Naive thymus-derived CD4-positive, alpha-beta T cell (primary cell): ENCODE measurements around the gene GAS7. TPM values are rescaled to one million over a fixed set of nuclear protein-coding genes. Genes with fewer than 3 reads are reported as not detected.
A peak's percentile ranks its signal among the peaks of the same experiment; 100 is the strongest.

ENCODE experiments used
- ATAC-seq: fragments of 150-1000 bp; cut with Tn5 transposase; 2 replicates; pipeline ENCODE4 v1.10.0; 2021; ENCODE audit warnings: mild to moderate bottlenecking, moderate library complexity
- CTCF ChIA-PET: fragments of 350-600 bp; sonication (Branson Sonifier 250); formaldehyde crosslinking; loops from one replicate; lab custom pipeline; 2021; ENCODE audit warnings: antibody characterized with exemption; lab: Charles Lee
- POLR2A ChIA-PET: fragments of 350-600 bp; sonication (Branson Sonifier 250); formaldehyde crosslinking; loops from one replicate; lab custom pipeline; 2021; ENCODE audit warnings: antibody characterized with exemption, inconsistent platforms; lab: Charles Lee
- DNase-seq, 9 donors: peaks; one replicate each; pipeline versions ENCODE4 v3.0.0 to v3.0.0-alpha.2; 2020 to 2022; ENCODE audit warnings: mixed read lengths in 1 of 9
- H3K27ac ChIP-seq: one replicate; pipeline ENCODE4 v1.7.0; 2013; ENCODE audit warnings: mild to moderate bottlenecking, low read depth, low read length, moderate library complexity
- H3K27me3 ChIP-seq, 2 donors: one replicate each; pipeline ENCODE4 v1.7.0; 2013; ENCODE audit warnings: low read length in 2 of 2, mild to moderate bottlenecking in 2 of 2, moderate library complexity in 2 of 2; ENCODE audit not compliant: control insufficient read depth in 2 of 2, insufficient read depth in 2 of 2
- H3K36me3 ChIP-seq, 3 experiments: 1 replicate in 2 of 3; 2 replicates in 1 of 3; pipeline ENCODE4 v1.7.0; 2013; ENCODE audit warnings: low read length in 3 of 3, mild to moderate bottlenecking in 3 of 3, moderate library complexity in 1 of 3; ENCODE audit not compliant: insufficient read depth in 3 of 3, control insufficient read depth in 2 of 3
- H3K4me1 ChIP-seq, 2 donors: one replicate each; pipeline ENCODE4 v1.7.0; 2013; ENCODE audit warnings: low read length in 2 of 2, mild to moderate bottlenecking in 2 of 2, moderate library complexity in 1 of 2; ENCODE audit not compliant: control insufficient read depth in 2 of 2, insufficient read depth in 2 of 2
- H3K4me3 ChIP-seq: 2 replicates; pipeline ENCODE4 v1.7.0; 2013; ENCODE audit warnings: mild to moderate bottlenecking, low read length
- H3K9me3 ChIP-seq, 3 experiments: 1 replicate in 2 of 3; 2 replicates in 1 of 3; pipeline ENCODE4 v1.7.0; 2013; ENCODE audit warnings: low read length in 3 of 3; ENCODE audit not compliant: control insufficient read depth in 2 of 3
- H3K27ac Mint-ChIP-seq, 9 donors: one replicate each; pipeline ENCODE4 v1.8.0; 2020 to 2022; ENCODE audit warnings: mixed read lengths in 9 of 9, mild to moderate bottlenecking in 8 of 9, moderate library complexity in 5 of 9, inconsistent platforms in 2 of 9
- H3K27me3 Mint-ChIP-seq, 5 donors: one replicate each; pipeline ENCODE4 v1.8.0; 2021 to 2022; ENCODE audit warnings: mixed read lengths in 5 of 5, mild to moderate bottlenecking in 1 of 5
- H3K36me3 Mint-ChIP-seq, 5 donors: one replicate each; pipeline ENCODE4 v1.8.0; 2020 to 2022; ENCODE audit warnings: mixed read lengths in 5 of 5, mild to moderate bottlenecking in 3 of 5, inconsistent platforms in 1 of 5
- H3K4me1 Mint-ChIP-seq, 7 donors: one replicate each; pipeline ENCODE4 v1.8.0; 2020 to 2022; ENCODE audit warnings: mixed read lengths in 7 of 7, mild to moderate bottlenecking in 3 of 7, inconsistent platforms in 1 of 7
- H3K4me3 Mint-ChIP-seq, 10 donors: one replicate each; pipeline ENCODE4 v1.8.0; 2020 to 2022; ENCODE audit warnings: mild to moderate bottlenecking in 10 of 10, mixed read lengths in 10 of 10, moderate library complexity in 6 of 10, inconsistent platforms in 2 of 10
- H3K9me3 Mint-ChIP-seq, 11 donors: one replicate each; pipeline ENCODE4 v1.8.0; 2020 to 2022; ENCODE audit warnings: mixed read lengths in 11 of 11, mild to moderate bottlenecking in 4 of 11, inconsistent platforms in 1 of 11, moderate library complexity in 1 of 11
- intact Hi-C, 2 donors: fragments of 100-400 bp; cut with micrococcal nuclease; formaldehyde crosslinking; loops; one replicate each; pipeline ENCODE4 v1.15.1; 2023
- polyA plus RNA-seq, 2 donors: library from polyadenylated mRNA; unstranded; fragments of 300-500 nt; fragmentation: Illumina TruSeq; gene quantifications; one replicate each; pipeline ENCODE4 v1.2.3, GENCODE V29; 2021
- total RNA-seq, 6 experiments: library from RNA in 5 of 6; stranded (reverse) in 5 of 6; gene quantifications; 1 replicate in 5 of 6; 2 replicates in 1 of 6; pipeline ENCODE4 v1.2.3 and lab custom pipeline; 2021 to 2026

The GAS7 gene
- total and polyA plus RNA-seq, 7 experiments from 2014 or later, result 0.09 to 54.3 (median 3.3) TPM

- Mint-ChIP-seq H3K27ac (no peak overlapping the region), H3K4me3 (no peak overlapping the region), H3K36me3 (peaks cover 0 to 4% (median 0%) of the 10 kb centered on the region in 5 donors), H3K4me1 (peaks cover 0 to 4% (median 0%) of the 10 kb centered on the region in 7 donors), H3K27me3 (peaks cover 0 to 20% (median 0%) of the 10 kb centered on the region in 5 donors), H3K9me3 (no peaks in the 10 kb centered on the region)
- intact Hi-C loops, result no loop called here
- POLR2A ChIA-PET, result no interaction called here
- Histone ChIP-seq H3K4me3 (no peak overlapping the region), H3K9me3 (no peaks in the 10 kb centered on the region), H3K27ac (no peak overlapping the region), H3K4me1 (no peaks in the 10 kb centered on the region), H3K27me3 (no peaks in the 10 kb centered on the region), H3K36me3 (no peaks in the 10 kb centered on the region)
- DNase-seq (no peak), ATAC-seq (no peak)
- CTCF ChIA-PET, result no interaction called here
These were observed 127.3 kb downstream of the GAS7 start for GRCh38 chr17:10071141-10071540.

DNA sequence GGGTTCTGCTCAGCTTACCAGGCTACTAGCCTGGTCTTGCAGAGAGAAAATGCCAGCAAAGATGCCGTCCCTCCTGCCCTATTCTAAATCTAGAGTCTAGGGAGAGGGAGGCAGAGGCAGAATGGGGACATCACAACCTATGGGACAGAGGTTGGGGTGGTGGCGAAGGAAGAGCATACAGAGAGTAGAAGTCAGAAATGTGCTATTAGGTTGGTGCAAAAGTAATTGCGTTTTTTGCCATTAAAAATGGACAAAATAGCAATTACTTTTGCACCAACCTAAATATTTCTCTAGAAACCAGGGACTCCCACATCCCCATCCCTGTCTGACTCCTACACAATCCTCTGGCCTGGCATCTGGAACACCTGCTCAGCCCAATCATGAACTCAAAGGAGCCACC lies 127.7 kb downstream of the GAS7 start:
- Mint-ChIP-seq H3K27ac (no peak overlapping the region), H3K9me3 (peaks cover 0 to 3% (median under 1%) of the 10 kb centered on the region in 11 donors), H3K4me1 (peaks cover 0 to 4% (median 0%) of the 10 kb centered on the region in 7 donors), H3K27me3 (peaks cover 0 to 20% (median 0%) of the 10 kb centered on the region in 5 donors), H3K4me3 (no peak overlapping the region), H3K36me3 (peaks cover 0 to 4% (median 0%) of the 10 kb centered on the region in 5 donors)
- H3K4me3 ChIP-seq, result no peak overlapping the region
- intact Hi-C loops, result no loop called here
- ATAC-seq, result no peak
- no peak overlapping the region for H3K27ac ChIP-seq
- CTCF ChIA-PET, result no interaction called here
- H3K27me3 ChIP-seq, result no peaks in the 10 kb centered on the region
- no peak for DNase-seq
- H3K36me3 ChIP-seq, result no peaks in the 10 kb centered on the region
- no peaks in the 10 kb centered on the region for H3K4me1 ChIP-seq
- POLR2A ChIA-PET, result no interaction called here
- H3K9me3 ChIP-seq, result no peaks in the 10 kb centered on the region

DNA sequence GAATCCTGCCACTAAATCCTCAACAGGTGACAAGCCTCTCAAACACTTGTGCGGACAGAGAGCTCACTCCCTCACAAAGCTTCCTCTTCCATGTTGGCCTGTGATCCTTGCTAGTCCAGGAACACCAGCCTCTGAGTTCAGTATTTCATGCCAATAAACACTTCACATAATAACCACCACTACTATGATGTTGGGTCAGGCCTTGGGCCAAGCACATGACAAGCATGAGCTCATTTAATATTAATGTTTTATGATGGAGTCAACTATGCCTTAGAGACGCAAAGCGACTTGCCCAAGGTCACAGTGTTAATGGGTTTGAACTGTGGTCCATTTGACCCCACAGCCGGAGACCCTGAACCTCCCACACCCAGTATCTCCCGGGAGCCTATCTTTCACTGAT lies 129.1 kb downstream of the GAS7 start:
- peaks cover 0 to 15% (median 0%) of the 10 kb centered on the region in 5 donors for H3K27me3 Mint-ChIP-seq
- POLR2A ChIA-PET, result no interaction called here
- DNase-seq (no peak), ATAC-seq (no peak)
- intact Hi-C loops, result no loop called here
- H3K4me3 ChIP-seq, result no peak overlapping the region
- no peaks in the 10 kb centered on the region for H3K4me1 ChIP-seq
- H3K4me3 Mint-ChIP-seq, result no peak overlapping the region
- H3K9me3 ChIP-seq, result no peaks in the 10 kb centered on the region
- H3K36me3 ChIP-seq, result no peaks in the 10 kb centered on the region
- peaks cover 0 to 17% (median 4%) of the 10 kb centered on the region in 11 donors for H3K9me3 Mint-ChIP-seq
- H3K27ac ChIP-seq, result no peak overlapping the region
- H3K36me3 Mint-ChIP-seq, result peaks cover 0 to 4% (median 0%) of the 10 kb centered on the region in 5 donors
- no peaks in the 10 kb centered on the region for H3K27me3 ChIP-seq
- CTCF ChIA-PET, result no interaction called here
- no peak overlapping the region for H3K27ac Mint-ChIP-seq
- H3K4me1 Mint-ChIP-seq, result peaks cover 0 to 4% (median 0%) of the 10 kb centered on the region in 7 donors

DNA sequence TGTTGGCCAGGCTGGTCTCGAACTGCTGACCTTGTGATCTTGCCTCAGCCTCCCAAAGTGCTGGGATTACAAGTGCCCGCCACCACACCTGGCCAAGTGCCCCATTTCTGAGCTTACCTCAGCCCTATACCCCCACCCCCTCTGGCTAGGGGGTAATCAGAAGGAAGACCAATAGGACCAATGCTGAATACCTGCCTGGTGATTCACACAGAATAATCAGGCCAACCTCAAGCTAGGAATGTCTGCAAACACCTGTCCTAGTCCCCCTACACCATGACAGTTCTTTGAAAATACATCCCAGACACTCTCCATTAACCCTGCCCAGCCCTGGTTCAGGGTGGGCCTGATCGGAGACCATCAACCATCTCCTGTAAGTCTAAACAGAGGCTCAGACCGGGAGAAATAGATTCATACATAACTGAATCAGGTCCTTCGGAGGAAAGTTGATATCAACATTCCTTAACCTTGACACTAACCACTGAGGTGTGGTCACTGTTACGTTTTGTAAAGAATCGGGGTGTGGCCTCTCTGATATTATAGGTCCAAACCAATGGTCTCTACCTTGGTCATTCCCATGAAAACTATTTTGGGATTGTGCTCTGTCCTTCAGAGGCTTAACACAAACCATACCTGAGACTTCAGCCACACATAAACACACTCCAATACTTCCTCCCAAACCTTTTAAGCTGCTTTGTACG lies 130.8 kb downstream of the GAS7 start:
- Histone ChIP-seq H3K27me3 (no peaks in the 10 kb centered on the region), H3K4me3 (no peak overlapping the region), H3K27ac (no peak overlapping the region), H3K9me3 (no peaks in the 10 kb centered on the region), H3K36me3 (no peaks in the 10 kb centered on the region), H3K4me1 (peaks cover 0 to 7% of the 10 kb centered on the region in 2 donors)
- intact Hi-C loops, result no loop called here
- ChIA-PET CTCF (no interaction called here), POLR2A (no interaction called here)
- peaks cover 0 to 14% (median 0%) of the 10 kb centered on the region in 5 donors for H3K27me3 Mint-ChIP-seq
- H3K27ac Mint-ChIP-seq, result no peak overlapping the region
- peaks cover 0 to 12% (median 0%) of the 10 kb centered on the region in 7 donors for H3K4me1 Mint-ChIP-seq
- ATAC-seq, result no peak
- peaks cover 0 to 4% (median 0%) of the 10 kb centered on the region in 5 donors for H3K36me3 Mint-ChIP-seq
- no peak overlapping the region for H3K4me3 Mint-ChIP-seq
- no peak for DNase-seq
- peaks cover 0 to 17% (median 4%) of the 10 kb centered on the region in 11 donors for H3K9me3 Mint-ChIP-seq

GRCh38 chr17:10064536-10064935 lies 133.9 kb downstream of the GAS7 start:
- Mint-ChIP-seq H3K9me3 (peaks cover 0 to 17% (median 4%) of the 10 kb centered on the region in 11 donors), H3K4me1 (peaks cover 0 to 14% (median 0%) of the 10 kb centered on the region in 7 donors), H3K27ac (no peak overlapping the region), H3K4me3 (no peak overlapping the region), H3K27me3 (peaks cover 0 to 11% (median 0%) of the 10 kb centered on the region in 5 donors), H3K36me3 (peaks cover 0 to 4% (median 0%) of the 10 kb centered on the region in 5 donors)
- DNase-seq (no peak), ATAC-seq (no peak)
- Histone ChIP-seq H3K4me3 (no peak overlapping the region), H3K9me3 (no peaks in the 10 kb centered on the region), H3K36me3 (no peaks in the 10 kb centered on the region), H3K27me3 (no peaks in the 10 kb centered on the region), H3K27ac (no peak overlapping the region), H3K4me1 (peaks cover 0 to 7% of the 10 kb centered on the region in 2 donors)
- intact Hi-C loops, result no loop called here
- ChIA-PET POLR2A (no interaction called here), CTCF (no interaction called here)

- no peak overlapping the region for H3K27ac Mint-ChIP-seq
- Histone ChIP-seq H3K27me3 (no peaks in the 10 kb centered on the region), H3K4me1 (peaks cover 0 to 7% of the 10 kb centered on the region in 2 donors), H3K4me3 (no peak overlapping the region), H3K27ac (no peak overlapping the region), H3K36me3 (no peaks in the 10 kb centered on the region), H3K9me3 (no peaks in the 10 kb centered on the region)
- no peak for DNase-seq
- H3K27me3 Mint-ChIP-seq, result peaks cover 0 to 5% (median 0%) of the 10 kb centered on the region in 5 donors
- H3K4me3 Mint-ChIP-seq, result peak overlapping the region in 1 of 10 donors; percentile 7
- intact Hi-C loops, result no loop called here
- peaks cover 0 to 17% (median 4%) of the 10 kb centered on the region in 11 donors for H3K9me3 Mint-ChIP-seq
- ATAC-seq, result peak; percentile 85
- H3K36me3 Mint-ChIP-seq, result peaks cover 0 to 4% (median 0%) of the 10 kb centered on the region in 5 donors
- H3K4me1 Mint-ChIP-seq, result peaks cover 0 to 14% (median 0%) of the 10 kb centered on the region in 7 donors
- CTCF ChIA-PET, result no interaction called here
- POLR2A ChIA-PET, result no interaction called here
These were observed 134.6 kb downstream of the GAS7 start for GRCh38 chr17:10063730-10064241.
